GM21447 (cell line): ENCODE results near the gene CA12.

ENCODE experiments used
- ATAC-seq: cut with Tn5 transposase; IDR thresholded peaks from one replicate; pipeline ENCODE4 v1.9.1; 2021; ENCODE audit not compliant: unreplicated experiment

CA12 gene

GRCh38 chr15:63276342-63277037 lies 105.2 kb downstream of the CA12 start:
- ATAC-seq: no peak

GRCh38 chr15:63274427-63274826 lies 107.2 kb downstream of the CA12 start:
- ATAC-seq: no peak
